GM19463 (cell line): ENCODE measurements around the gene TTLL8.

Experiments used
- ATAC-seq: cut with Tn5 transposase; IDR thresholded peaks from one replicate; pipeline ENCODE4 v1.9.1; 2021; ENCODE audit warnings: mild to moderate bottlenecking, moderate library complexity; ENCODE audit not compliant: unreplicated experiment

The TTLL8 gene

DNA sequence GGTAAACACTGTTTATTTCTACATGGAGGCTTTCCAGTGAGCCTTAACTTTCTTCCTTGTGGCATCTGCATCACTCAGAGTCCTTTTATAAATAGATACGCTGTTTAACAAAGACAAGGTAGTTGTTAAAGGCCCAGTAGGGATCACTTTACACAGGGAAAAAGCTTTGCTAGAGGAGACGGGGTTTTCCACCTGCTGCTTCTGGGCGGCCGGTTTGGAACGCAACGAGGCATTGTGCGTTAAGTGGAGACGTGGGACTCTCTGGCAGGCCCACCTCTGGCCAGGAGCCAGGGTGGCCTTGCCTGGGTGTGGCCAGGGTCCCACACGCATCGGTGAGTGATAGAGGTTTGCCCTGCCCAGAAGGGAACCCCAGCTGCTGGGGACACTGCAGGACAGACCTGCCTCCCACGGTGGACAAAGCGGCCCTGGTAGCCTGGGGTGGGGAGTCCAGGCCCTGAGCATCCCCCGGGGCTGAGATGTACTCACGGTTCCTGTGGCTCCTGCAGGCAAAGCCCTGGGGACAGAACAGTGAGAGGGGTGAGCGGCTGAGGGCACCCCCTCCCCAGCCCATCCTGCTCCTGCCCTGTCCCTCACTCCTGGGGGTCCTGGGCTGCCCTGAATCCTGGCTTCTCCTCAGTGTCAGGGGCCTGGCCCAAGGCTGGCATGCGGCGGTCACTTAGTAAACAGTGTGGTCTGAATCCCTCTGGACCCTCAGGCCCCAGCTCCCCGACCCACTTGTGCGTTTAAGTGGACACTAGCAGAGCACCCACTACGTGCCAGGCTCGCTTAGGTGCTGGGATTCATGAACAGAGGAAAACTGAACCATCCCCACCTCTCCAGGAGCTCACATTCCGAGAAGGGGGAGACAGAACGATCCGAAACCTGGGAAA lies 49.7 kb downstream of the TTLL8 start:
- ATAC-seq, result no peak

DNA sequence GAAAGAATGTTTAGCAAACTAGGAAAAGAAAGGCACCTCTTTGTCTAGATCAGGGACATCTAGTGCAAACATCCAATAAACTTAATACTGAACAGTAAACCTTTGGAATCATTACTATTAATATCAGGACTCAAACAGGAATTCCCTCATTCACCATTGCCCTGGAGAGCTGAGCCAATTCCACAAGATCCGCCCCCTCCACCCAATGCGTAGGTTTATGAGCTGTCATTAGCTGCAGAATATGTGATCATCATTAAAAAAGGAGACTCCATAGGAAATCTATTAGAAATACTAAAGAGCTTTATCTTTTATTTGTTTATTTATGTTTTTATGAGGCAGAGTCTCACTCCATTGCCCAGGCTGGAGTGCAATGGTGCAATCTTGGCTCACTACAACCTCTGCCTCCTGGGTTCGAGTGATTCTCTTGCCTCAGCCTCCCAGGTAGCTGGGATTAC lies 51.0 kb downstream of the TTLL8 start:
- ATAC-seq, result no peak

GRCh38 chr22:50004918-50005317 lies 53.2 kb downstream of the TTLL8 start:
- ATAC-seq, result no peak

DNA sequence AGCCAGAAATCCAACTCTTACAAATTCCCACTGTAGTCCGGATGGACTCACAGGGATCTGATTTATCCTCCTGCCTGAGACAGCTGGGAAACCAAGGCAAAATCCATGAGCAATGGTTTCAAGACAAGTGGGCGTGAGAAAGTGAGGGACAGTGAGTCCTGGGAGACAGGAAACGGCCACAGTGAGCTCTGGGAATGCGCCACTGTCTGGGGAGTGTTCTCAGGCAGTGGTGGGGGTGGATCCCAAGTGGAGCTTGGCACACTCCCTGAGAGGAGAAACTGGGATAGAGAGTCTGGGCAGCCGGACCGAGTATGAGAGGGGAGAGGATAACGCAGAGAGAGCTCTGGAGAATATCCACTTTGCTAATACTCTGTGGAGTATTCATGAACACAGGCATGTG lies 55.3 kb downstream of the TTLL8 start:
- ATAC-seq, result no peak

DNA sequence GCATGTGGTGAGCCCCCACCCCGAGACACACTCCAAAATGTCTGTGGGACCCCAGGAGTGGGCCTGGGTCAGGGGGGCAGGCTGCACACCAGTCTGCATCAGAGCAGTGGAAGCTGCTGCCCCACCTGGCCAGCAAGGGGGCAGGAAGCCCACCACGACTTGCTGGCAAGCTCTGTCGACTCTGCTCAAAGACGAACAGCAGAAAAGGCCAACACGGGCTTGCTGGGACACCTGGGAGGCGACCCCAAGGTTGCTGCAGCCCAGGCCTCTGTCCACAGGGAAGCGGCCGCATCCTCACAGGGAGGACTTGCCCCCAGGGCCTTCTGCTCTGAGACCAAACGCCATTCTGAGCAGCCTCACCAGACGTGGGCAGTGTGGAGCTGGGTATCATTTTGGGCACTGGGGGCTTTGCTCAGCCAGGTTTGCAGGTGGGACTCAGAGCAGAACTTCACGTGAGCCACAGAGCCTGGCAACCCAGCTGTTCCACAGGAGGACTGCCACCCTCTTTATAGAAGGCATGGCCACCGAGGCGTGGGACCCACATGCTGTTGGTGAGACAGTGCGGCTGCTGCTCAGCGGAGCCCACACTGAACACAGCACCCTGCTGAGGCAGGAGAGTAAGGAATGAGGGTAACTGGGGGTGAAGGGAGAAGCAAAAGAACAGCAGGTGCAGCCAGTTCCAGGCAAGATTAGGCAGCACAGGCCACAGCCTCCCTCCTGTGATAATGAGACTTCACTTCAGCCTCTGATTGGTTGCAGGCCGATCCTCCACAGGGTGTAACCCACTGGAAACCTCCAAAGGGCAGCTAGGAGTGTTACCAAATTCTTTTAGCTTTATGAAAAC lies 56.5 kb downstream of the TTLL8 start:
- no peak for ATAC-seq

- no peak for ATAC-seq
These were observed 57.3 kb downstream of the TTLL8 start for GRCh38 chr22:50000587-50001387.

GRCh38 chr22:49999946-50000586 lies 58.0 kb downstream of the TTLL8 start:
- ATAC-seq, result no peak

GRCh38 chr22:49999063-49999945 lies 58.8 kb downstream of the TTLL8 start:
- ATAC-seq, result no peak

DNA sequence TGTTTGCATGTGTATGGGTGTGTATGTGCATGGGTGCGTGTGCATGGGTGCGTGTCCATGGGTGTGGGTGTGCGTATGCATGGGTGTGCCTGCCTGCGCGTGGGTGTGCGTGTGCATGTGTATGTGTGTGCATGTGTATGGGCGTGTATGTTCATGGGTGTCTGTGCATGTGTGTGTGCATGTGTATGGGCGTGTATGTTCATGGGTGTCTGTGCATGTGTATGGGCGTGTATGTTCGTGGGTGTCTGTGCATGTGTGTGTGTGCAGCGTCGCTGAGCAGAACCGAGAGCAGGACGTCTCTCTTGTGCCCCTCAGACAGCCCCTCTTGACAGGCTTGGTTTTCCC lies 59.4 kb downstream of the TTLL8 start:
- ATAC-seq, result no peak

GRCh38 chr22:49997932-49998717 lies 60.0 kb downstream of the TTLL8 start:
- no peak for ATAC-seq

DNA sequence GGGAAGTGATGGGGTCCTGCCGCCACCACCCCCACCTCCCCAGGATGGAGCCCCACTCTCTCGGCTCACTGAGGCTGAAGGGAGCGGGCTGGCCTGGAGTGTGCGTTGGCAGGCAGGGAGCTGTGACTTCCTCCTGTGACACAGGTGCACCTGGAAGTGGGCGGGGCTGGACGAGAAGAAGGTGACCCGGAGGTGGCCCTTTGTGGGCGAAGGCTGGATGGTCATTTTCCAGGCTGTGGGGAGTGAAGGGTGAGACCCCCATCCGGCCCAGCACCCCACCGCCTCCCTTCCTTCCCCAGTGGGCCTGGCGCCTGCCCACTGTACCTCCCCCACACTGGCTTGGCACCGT lies 60.9 kb downstream of the TTLL8 start:
- no peak for ATAC-seq

- no peak for ATAC-seq
These were observed 61.4 kb downstream of the TTLL8 start for GRCh38 chr22:49996518-49997250.

DNA sequence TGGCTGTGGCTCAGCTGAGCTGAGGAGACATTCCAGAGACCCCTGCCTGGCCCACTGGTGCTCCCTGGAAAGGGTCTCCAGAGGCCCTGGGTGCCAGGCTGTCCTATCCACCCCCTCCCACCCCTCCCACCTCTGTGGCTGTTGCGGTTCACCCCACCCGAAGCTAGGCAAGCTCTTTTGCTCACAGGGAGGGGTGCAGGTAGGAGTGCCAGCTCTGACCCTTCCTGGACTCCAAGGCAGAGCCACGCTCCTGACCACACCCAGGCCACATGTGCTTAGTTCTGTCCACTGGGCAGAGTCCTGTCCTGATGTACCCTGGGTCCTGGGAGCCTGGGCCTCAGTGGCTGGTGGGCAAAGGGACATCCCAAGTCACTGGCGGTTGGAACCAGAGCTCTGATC lies 62.0 kb downstream of the TTLL8 start:
- no peak for ATAC-seq

- ATAC-seq, result no peak
These were observed 62.6 kb downstream of the TTLL8 start for GRCh38 chr22:49995361-49996118.

DNA sequence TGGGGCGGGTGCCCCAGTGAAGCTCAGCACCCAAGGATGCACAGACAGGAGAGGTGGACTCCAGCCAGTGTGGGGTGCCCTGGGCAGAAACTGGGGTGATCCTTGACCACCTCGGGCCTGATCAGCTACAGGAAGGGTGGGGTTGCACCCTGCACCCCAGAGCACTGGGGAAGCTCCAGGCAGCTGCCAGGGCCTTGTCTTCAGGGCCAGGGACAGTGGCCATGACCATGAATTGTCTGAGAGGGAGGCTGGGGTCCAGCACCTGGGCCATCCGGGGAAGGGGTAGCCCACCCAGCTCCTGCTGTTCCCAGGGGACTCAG lies 63.1 kb downstream of the TTLL8 start:
- ATAC-seq, result no peak

DNA sequence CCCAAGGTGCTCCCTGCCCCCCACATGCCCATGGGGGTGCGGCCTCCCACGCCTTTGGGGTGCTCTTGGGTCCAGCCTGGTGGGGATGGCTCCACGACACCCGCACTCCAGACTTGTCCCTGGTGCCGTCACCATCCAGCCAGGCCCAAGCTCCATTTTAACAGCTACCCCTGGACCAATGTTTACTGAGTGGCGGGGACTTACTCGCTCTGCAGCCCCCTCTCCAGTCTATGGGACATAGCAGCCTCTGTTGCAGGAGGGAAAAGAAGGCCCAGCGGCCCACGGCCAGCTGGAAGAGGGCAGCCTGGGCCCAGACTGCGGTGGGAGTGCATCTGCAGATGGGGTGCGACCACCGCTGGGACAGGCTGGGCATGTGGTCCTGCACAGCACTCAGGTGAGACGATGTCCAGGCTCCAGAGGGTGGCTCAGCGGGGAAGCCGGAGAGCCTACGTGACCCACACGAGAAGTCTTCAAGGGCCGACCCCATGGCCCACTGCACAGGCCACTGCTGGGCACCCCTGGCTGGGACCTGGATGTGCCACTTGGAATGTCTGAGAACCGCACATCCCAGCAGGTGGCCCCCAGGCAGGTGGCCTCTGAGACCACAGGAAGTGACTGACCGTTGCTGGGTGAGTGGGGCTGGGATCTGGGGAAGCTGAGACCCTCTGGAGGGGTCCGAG lies 63.6 kb downstream of the TTLL8 start:
- ATAC-seq, result no peak

DNA sequence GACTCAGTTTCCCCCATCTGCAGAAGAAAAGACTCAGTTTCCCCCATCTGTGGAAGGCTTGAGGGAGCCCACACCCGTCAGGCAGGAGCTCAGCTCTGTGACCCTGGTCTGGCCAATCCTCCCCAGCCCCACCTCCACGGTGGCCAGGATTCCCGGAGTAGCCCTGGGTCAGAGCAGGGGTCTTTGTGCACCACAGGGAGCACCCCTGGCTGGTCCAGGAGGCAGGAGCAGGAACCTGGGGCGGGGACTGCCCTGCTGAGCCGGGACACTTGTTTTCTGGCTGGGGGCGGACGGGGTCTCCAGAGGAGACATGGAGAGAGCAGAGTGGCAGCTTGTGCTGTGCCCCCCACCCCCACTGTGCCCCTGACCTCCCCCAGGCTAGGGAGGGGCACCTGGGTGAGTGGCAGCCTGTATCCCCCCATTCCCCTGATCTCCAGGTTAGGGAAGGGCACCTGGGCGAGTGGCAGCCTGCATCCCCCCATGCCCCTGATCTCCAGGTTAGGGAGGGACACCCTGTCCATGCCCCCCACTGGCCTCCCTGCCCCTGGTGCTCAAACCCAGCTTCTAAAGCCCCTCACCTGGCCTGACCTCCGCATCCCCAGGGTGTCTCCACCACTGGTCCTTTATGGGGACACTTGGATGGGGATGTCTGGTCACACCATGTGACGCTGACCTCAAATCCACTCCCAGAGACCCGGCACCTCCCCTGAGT lies 64.3 kb downstream of the TTLL8 start:
- ATAC-seq, result no peak
